ENCODE results near the gene RPA1.

DNA sequence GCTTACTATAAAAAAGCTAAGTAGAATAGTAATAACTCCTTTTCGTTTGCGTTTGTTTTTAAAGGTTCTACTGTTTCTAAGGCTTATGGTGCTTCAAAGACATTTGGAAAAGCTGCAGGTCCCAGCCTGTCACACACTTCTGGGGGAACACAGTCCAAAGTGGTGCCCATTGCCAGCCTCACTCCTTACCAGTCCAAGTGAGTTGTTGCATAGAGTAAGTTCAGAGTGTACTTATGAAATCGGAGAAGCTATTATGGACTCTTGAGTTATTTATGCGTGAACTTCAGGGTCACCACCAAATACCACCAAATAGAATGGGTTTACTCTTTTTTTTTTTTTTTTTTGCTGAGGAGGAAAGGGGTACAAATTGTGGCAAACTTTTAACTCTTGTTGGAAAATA is 45.8 kb downstream of the RPA1 start:
- TF ChIP-seq, protein P1, sequence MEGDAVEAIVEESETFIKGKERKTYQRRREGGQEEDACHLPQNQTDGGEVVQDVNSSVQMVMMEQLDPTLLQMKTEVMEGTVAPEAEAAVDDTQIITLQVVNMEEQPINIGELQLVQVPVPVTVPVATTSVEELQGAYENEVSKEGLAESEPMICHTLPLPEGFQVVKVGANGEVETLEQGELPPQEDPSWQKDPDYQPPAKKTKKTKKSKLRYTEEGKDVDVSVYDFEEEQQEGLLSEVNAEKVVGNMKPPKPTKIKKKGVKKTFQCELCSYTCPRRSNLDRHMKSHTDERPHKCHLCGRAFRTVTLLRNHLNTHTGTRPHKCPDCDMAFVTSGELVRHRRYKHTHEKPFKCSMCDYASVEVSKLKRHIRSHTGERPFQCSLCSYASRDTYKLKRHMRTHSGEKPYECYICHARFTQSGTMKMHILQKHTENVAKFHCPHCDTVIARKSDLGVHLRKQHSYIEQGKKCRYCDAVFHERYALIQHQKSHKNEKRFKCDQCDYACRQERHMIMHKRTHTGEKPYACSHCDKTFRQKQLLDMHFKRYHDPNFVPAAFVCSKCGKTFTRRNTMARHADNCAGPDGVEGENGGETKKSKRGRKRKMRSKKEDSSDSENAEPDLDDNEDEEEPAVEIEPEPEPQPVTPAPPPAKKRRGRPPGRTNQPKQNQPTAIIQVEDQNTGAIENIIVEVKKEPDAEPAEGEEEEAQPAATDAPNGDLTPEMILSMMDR (conservative IDR thresholded peaks at IDR 0.05; ENCODE audit: low read depth, low read length) = no peak
- TF ChIP-seq EZH2 (IDR thresholded peaks at IDR 0.05; ENCODE audit: low read length, unreplicated experiment) = no peak

Measured in PC-3 (cell line).